RWPE2 (cell line): ENCODE data around the gene SLC22A15.

Source experiments
- ATAC-seq: fragments of 200-7000 bp; cut with Tn5 transposase; 3 replicates; pipeline ENCODE4 v1.9.1; 2021; ENCODE audit warnings: low read depth
- DNase-seq: peaks from one replicate; pipeline ENCODE4 v3.0.0-alpha.2; 2020; ENCODE audit warnings: low spot score
- H3K27ac ChIP-seq: fragments of 450-650 bp; 2 replicates; pipeline ENCODE4 v1.5.1; 2017; ENCODE audit warnings: mild to moderate bottlenecking; ENCODE audit not compliant: poor library complexity, severe bottlenecking
- H3K27me3 ChIP-seq: fragments of 250-450 bp; sonication (Bioruptor Pico); 2 replicates; pipeline ENCODE4 v1.5.1; 2021; ENCODE audit warnings: mild to moderate bottlenecking, moderate library complexity; ENCODE audit not compliant: insufficient read depth, poor library complexity, severe bottlenecking
- H3K36me3 ChIP-seq: fragments of 250-450 bp; sonication (Bioruptor Pico); 2 replicates; pipeline ENCODE4 v1.5.1; 2020; ENCODE audit warnings: low read depth, mild to moderate bottlenecking, moderate library complexity
- H3K4me1 ChIP-seq: fragments of 250-450 bp; sonication (Bioruptor Pico); 2 replicates; pipeline ENCODE4 v1.5.1; 2021; ENCODE audit warnings: mild to moderate bottlenecking, moderate library complexity; ENCODE audit not compliant: insufficient read depth, poor library complexity, severe bottlenecking
- H3K4me3 ChIP-seq: fragments of 250-450 bp; sonication (Bioruptor Pico); 2 replicates; pipeline ENCODE4 v1.5.1; 2021; ENCODE audit warnings: mild to moderate bottlenecking, moderate library complexity; ENCODE audit not compliant: severe bottlenecking
- H3K9me3 ChIP-seq: fragments of 250-450 bp; sonication (Bioruptor Pico); 2 replicates; pipeline ENCODE4 v1.5.1; 2021; ENCODE audit warnings: mild to moderate bottlenecking, moderate library complexity; ENCODE audit not compliant: severe bottlenecking
- TF ChIP-seq, protein P1 (sequence below): fragments of 450-650 bp; IDR thresholded peaks from one replicate; pipeline ENCODE4 v1.5.1; 2017; ENCODE audit warnings: mild to moderate bottlenecking, moderate library complexity; ENCODE audit not compliant: poor library complexity, severe bottlenecking

The SLC22A15 gene

DNA sequence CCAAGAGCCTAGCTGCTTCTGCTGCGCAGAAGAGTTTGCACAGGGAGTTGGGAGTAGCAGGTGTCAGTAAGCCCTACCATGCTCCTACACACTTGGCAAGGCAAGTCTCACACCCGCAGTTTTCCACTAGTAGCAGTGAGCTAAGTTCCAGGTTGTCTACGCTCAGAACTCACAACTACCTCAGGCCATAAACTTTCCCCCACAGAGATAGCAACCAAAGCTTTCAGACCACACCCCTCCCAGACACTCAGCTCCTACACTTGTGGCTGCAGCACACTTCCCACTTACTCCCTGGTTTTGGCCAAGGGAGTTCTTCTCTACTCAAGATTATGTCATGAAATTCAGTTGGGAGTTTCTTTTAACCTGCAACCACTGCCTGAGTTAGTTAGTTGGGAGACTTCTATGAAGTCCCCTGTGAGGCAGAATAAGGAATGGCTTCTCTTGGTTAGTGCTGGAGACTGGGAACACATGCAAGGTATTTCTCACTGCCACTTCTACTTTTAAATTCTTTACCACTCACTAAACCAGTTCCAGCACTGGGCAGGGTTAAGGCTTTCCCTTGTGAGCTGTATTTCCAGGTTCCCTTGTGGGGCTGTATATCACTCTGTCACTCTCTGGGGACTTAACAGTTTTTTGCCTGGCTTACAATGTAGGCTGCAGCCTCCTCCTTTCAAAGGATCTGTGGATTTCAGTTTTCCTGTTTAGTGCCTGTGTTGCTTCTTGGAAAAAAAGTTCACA lies 116.6 kb downstream of the SLC22A15 start:
- H3K27me3 ChIP-seq: no peaks in the 10 kb centered on the region

DNA sequence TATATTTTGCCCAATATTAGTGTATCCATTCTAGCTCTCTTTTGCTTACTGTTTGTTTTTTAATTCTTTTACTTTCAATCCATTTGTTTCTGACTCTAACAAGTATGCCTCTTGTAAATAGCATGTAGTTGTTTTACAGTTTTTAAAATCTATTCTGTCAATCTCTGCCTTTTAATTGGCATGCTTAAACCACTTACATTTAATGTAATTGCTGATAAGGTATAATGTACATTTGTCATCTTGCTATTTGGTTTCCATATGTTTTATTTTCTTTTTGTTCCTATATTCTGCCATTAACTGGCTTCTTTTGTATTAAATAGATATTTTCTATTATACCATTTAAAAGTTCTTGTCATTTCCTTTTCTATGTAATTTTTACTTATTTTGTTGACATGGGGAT lies 118.7 kb downstream of the SLC22A15 start:
- H3K9me3 ChIP-seq: peaks cover 8% of the 10 kb centered on the region
- H3K27ac ChIP-seq: no peak overlapping the region
- no peaks in the 10 kb centered on the region for H3K4me1 ChIP-seq
- TF ChIP-seq, protein P1, sequence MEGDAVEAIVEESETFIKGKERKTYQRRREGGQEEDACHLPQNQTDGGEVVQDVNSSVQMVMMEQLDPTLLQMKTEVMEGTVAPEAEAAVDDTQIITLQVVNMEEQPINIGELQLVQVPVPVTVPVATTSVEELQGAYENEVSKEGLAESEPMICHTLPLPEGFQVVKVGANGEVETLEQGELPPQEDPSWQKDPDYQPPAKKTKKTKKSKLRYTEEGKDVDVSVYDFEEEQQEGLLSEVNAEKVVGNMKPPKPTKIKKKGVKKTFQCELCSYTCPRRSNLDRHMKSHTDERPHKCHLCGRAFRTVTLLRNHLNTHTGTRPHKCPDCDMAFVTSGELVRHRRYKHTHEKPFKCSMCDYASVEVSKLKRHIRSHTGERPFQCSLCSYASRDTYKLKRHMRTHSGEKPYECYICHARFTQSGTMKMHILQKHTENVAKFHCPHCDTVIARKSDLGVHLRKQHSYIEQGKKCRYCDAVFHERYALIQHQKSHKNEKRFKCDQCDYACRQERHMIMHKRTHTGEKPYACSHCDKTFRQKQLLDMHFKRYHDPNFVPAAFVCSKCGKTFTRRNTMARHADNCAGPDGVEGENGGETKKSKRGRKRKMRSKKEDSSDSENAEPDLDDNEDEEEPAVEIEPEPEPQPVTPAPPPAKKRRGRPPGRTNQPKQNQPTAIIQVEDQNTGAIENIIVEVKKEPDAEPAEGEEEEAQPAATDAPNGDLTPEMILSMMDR: no peak
- H3K36me3 ChIP-seq: peaks cover 8% of the 10 kb centered on the region; the same call in 1 of the 2 replicates
- DNase-seq: no peak
- no peak for ATAC-seq
- H3K4me3 ChIP-seq: no peak overlapping the region
- no peaks in the 10 kb centered on the region for H3K27me3 ChIP-seq

More for the DNA sequence above, 116.6 kb downstream of the SLC22A15 start:
- TF ChIP-seq, protein P1: no peak
- DNase-seq: no peak
- Histone ChIP-seq H3K4me1 (no peaks in the 10 kb centered on the region), H3K36me3 (peaks cover 14% of the 10 kb centered on the region; the same call in 1 of the 2 replicates), H3K9me3 (peaks cover 17% of the 10 kb centered on the region), H3K4me3 (no peak overlapping the region), H3K27ac (no peak overlapping the region)
- no peak for ATAC-seq

DNA sequence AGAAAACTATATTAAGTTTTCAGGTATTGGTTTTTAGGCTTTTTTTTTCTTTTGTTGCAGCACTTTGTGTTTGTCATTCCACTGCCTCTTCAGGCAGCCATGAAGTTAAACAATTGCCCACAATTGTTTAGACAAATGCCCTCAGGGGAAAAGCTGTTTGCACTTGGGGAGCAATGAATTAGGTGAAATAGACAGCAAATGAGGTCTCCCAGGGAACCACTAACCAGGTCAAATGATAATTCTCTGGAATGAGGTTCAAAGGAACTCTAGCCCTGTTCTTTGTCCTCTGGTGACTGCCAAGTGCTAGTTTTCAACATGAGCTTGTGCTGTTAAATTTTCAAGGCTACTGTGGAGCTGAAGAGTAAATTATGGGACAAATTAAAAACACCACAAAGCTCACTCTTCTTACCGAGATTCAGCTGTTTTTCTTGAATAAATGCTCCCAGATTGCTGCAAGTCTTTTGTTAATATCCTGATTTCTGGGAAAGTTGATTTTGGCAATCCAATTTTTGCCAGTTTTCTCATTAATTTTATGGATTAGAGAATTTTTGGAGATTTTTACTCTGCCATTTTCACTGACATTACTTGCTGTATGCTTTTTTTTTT lies 119.8 kb downstream of the SLC22A15 start:
- no peak for ATAC-seq
- TF ChIP-seq, protein P1: no peak

DNA sequence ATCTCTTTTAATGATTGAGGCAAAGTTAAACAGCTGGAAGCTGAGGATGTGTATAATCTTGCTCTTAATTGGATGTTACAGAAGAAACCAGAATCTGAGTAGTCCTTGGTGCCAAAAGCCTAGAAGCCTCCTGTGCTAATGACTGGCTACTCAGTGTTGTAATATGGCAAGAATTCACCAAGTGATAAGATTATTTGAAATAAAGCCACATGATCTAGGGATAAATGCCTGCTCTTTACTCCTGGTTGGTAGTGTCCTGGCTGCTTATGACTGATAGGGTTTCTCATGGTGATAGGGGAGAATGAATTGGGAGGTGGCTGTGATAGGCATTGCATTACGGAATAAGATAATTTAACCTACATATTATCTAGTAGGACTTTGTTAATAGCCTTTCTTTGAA lies 121.3 kb downstream of the SLC22A15 start:
- TF ChIP-seq, protein P1: no peak
- H3K36me3 ChIP-seq: peaks cover 3% of the 10 kb centered on the region; the same call in 1 of the 2 replicates
- no peaks in the 10 kb centered on the region for H3K4me1 ChIP-seq
- DNase-seq (no peak), ATAC-seq (no peak)
- H3K27ac ChIP-seq: no peak overlapping the region
- H3K27me3 ChIP-seq: no peaks in the 10 kb centered on the region
- H3K9me3 ChIP-seq: peaks cover 6% of the 10 kb centered on the region
- H3K4me3 ChIP-seq: no peak overlapping the region

More for the DNA sequence above, 119.8 kb downstream of the SLC22A15 start:
- DNase-seq: no peak
- H3K27ac ChIP-seq: no peak overlapping the region
- H3K4me1 ChIP-seq: no peaks in the 10 kb centered on the region
- H3K4me3 ChIP-seq: no peak overlapping the region
- H3K36me3 ChIP-seq: peaks cover 3% of the 10 kb centered on the region; the same call in 1 of the 2 replicates
- no peaks in the 10 kb centered on the region for H3K27me3 ChIP-seq
- peaks cover 6% of the 10 kb centered on the region for H3K9me3 ChIP-seq
